IMR-90 (cell line): Measurements from ENCODE around the gene NFIA. TPM values are rescaled to one million over a fixed set of nuclear protein-coding genes. Genes with fewer than 3 reads are reported as not detected.

Experiments
- ATAC-seq: fragments of 200-7000 bp; cut with Tn5 transposase; 2 replicates; pipeline ENCODE4 v1.9.1; 2020; ENCODE audit warnings: low read depth, mild to moderate bottlenecking, moderate library complexity
- BruUV-seq: library from RNA; stranded (reverse); fragments of 400-500 nt; replicated peaks from 2 replicates; lab custom pipeline; 2021; lab: Mats Ljungman, UMichigan
- CTCF ChIA-PET: fragments of 300-600 bp; formaldehyde crosslinking; extraction: SDS; loops from one replicate; lab custom pipeline; 2021; ENCODE audit warnings: antibody characterized with exemption; lab: Yijun Ruan, JAX
- POLR2A ChIA-PET: fragments of 300-600 bp; sonication (Branson Sonifier 250); formaldehyde crosslinking; loops from one replicate; lab custom pipeline; 2022; ENCODE audit warnings: antibody characterized with exemption; ENCODE audit not compliant: unreplicated experiment; lab: Charles Lee
- DNase-seq: peaks from one replicate; pipeline ENCODE4 v3.0.0; 2013
- H2AFZ ChIP-seq: replicated peaks from 2 replicates; pipeline ENCODE3; 2013; ENCODE audit warnings: low read length, mild to moderate bottlenecking; ENCODE audit not compliant: poor library complexity
- H2AK5ac ChIP-seq: 2 replicates; pipeline ENCODE4 v1.6.1; 2013; ENCODE audit warnings: low read depth, low read length, inconsistent platforms
- H2AK9ac ChIP-seq: replicated peaks from 2 replicates; pipeline ENCODE3; 2013; ENCODE audit warnings: mild to moderate bottlenecking, low read depth, low read length, moderate library complexity; ENCODE audit not compliant: poor library complexity
- H2BK120ac ChIP-seq: 2 replicates; pipeline ENCODE4 v1.6.1; 2013; ENCODE audit warnings: low read depth, low read length, inconsistent platforms
- H2BK15ac ChIP-seq: 3 replicates; pipeline ENCODE4 v1.6.1; 2013; ENCODE audit warnings: low read depth, low read length, inconsistent platforms
- H2BK20ac ChIP-seq: 2 replicates; pipeline ENCODE4 v1.6.1; 2013; ENCODE audit warnings: low read depth, mild to moderate bottlenecking, inconsistent platforms, low read length, moderate library complexity
- H2BK5ac ChIP-seq: 2 replicates; pipeline ENCODE4 v1.6.1; 2013; ENCODE audit warnings: mild to moderate bottlenecking, low read depth, low read length, inconsistent platforms; ENCODE audit not compliant: poor library complexity, severe bottlenecking
- H3K14ac ChIP-seq: replicated peaks from 2 replicates; pipeline ENCODE4 v1.6.1; 2013; ENCODE audit warnings: low read depth, low read length, inconsistent platforms
- H3K18ac ChIP-seq: 2 replicates; pipeline ENCODE4 v1.6.1; 2013; ENCODE audit warnings: low read depth, low read length, control low read depth
- H3K23ac ChIP-seq: 2 replicates; pipeline ENCODE4 v1.6.1; 2013; ENCODE audit warnings: low read depth, low read length, inconsistent platforms
- H3K27ac ChIP-seq: 2 replicates; pipeline ENCODE4 v1.5.1; 2013; ENCODE audit warnings: mild to moderate bottlenecking, control low read depth, low read length; ENCODE audit not compliant: insufficient read depth
- H3K27me3 ChIP-seq: 2 replicates; pipeline ENCODE4 v1.6.1; 2013; ENCODE audit warnings: low read length; ENCODE audit not compliant: control insufficient read depth, insufficient read depth
- H3K36me3 ChIP-seq: 2 replicates; pipeline ENCODE4 v1.6.1; 2013; ENCODE audit warnings: low read length, mixed read lengths; ENCODE audit not compliant: control insufficient read depth, insufficient read depth
- H3K4ac ChIP-seq: 2 replicates; pipeline ENCODE4 v1.6.1; 2013; ENCODE audit warnings: low read depth, low read length, inconsistent platforms
- H3K4me1 ChIP-seq: 2 replicates; pipeline ENCODE4 v1.6.1; 2013; ENCODE audit warnings: low read length, mixed read lengths; ENCODE audit not compliant: control insufficient read depth, insufficient read depth
- H3K4me2 ChIP-seq: 2 replicates; pipeline ENCODE4 v1.6.1; 2013; ENCODE audit warnings: low read depth, mild to moderate bottlenecking, control low read depth, low read length, moderate library complexity
- H3K4me3 ChIP-seq: 2 replicates; pipeline ENCODE4 v1.5.1; 2013; ENCODE audit warnings: low read depth, mild to moderate bottlenecking, control low read depth, low read length, moderate library complexity; ENCODE audit not compliant: insufficient read depth
- H3K56ac ChIP-seq: 2 replicates; pipeline ENCODE4 v1.6.1; 2013; ENCODE audit warnings: low read length, inconsistent platforms; ENCODE audit not compliant: insufficient read depth; ENCODE audit errors: extremely low read depth
- H3K79me1 ChIP-seq, 2 experiments: 2 replicates each; pipeline ENCODE4 v1.6.1; 2013; ENCODE audit warnings: low read length in 2 of 2, inconsistent platforms in 1 of 2, low read depth in 1 of 2
- H3K9ac ChIP-seq: 2 replicates; pipeline ENCODE4 v1.6.1; 2013; ENCODE audit warnings: low read depth, low read length, control low read depth
- H3K9me1 ChIP-seq: 2 replicates; pipeline ENCODE4 v1.6.1; 2013; ENCODE audit warnings: low read length, inconsistent platforms; ENCODE audit not compliant: insufficient read depth
- H3K9me3 ChIP-seq: 2 replicates; pipeline ENCODE4 v1.6.1; 2013; ENCODE audit warnings: low read length; ENCODE audit not compliant: control insufficient read depth, insufficient read depth
- H4K20me1 ChIP-seq: 2 replicates; pipeline ENCODE4 v1.6.1; 2013; ENCODE audit warnings: low read length, inconsistent platforms; ENCODE audit not compliant: insufficient read depth
- H4K5ac ChIP-seq: 2 replicates; pipeline ENCODE4 v1.6.1; 2013; ENCODE audit warnings: mild to moderate bottlenecking, low read depth, low read length, control low read depth
- H4K8ac ChIP-seq, 2 experiments: 2 replicates each; pipeline ENCODE4 v1.6.1; 2013; ENCODE audit warnings: low read depth in 2 of 2, low read length in 2 of 2, control low read depth in 1 of 2, inconsistent platforms in 1 of 2
- H4K91ac ChIP-seq: 2 replicates; pipeline ENCODE4 v1.6.1; 2013; ENCODE audit warnings: low read depth, low read length, inconsistent platforms; ENCODE audit not compliant: insufficient read depth
- BHLHE40 ChIP-seq: fragments of 150-350 bp; IDR thresholded peaks from 2 replicates; pipeline ENCODE4 v1.6.1; 2016; ENCODE audit warnings: mild to moderate bottlenecking, low read depth, low read length
- CEBPB ChIP-seq: IDR thresholded peaks from 2 replicates; pipeline ENCODE4 v1.6.1; 2012; ENCODE audit warnings: low read depth, low read length, improper control_type of control experiment
- CHD1 ChIP-seq: IDR thresholded peaks from 2 replicates; pipeline ENCODE4 v1.6.1; 2012; ENCODE audit warnings: low read depth, low read length, improper control_type of control experiment
- CTCF ChIP-seq: conservative IDR thresholded peaks from 2 replicates; pipeline ENCODE4 v1.5.1; 2012; ENCODE audit warnings: mild to moderate bottlenecking, low read depth, low read length, improper control_type of control experiment
- ELK1 ChIP-seq: fragments of 150-350 bp; IDR thresholded peaks from 2 replicates; pipeline ENCODE4 v1.6.1; 2016; ENCODE audit warnings: low read depth, mild to moderate bottlenecking, low read length, moderate library complexity, borderline replicate concordance
- FOS ChIP-seq: fragments of 150-350 bp; IDR thresholded peaks from 2 replicates; pipeline ENCODE4 v1.6.1; 2016; ENCODE audit warnings: low read depth, low read length
- MAFK ChIP-seq: IDR thresholded peaks from 2 replicates; pipeline ENCODE4 v1.6.1; 2012; ENCODE audit warnings: low read depth, low read length, improper control_type of control experiment
- MXI1 ChIP-seq: IDR thresholded peaks from 2 replicates; pipeline ENCODE4 v1.6.1; 2012; ENCODE audit warnings: low read depth, mild to moderate bottlenecking, low read length, moderate library complexity, borderline replicate concordance
- RAD21 ChIP-seq: IDR thresholded peaks from 2 replicates; pipeline ENCODE4 v1.6.1; 2012; ENCODE audit warnings: low read length, improper control_type of control experiment
- RCOR1 ChIP-seq: IDR thresholded peaks from 2 replicates; pipeline ENCODE4 v1.6.1; 2012; ENCODE audit warnings: mild to moderate bottlenecking, low read length, improper control_type of control experiment; ENCODE audit not compliant: insufficient replicate concordance
- RFX5 ChIP-seq: IDR thresholded peaks from 2 replicates; pipeline ENCODE4 v1.8.0; 2012; ENCODE audit warnings: low read depth, mild to moderate bottlenecking, low read length, moderate library complexity
- SMC3 ChIP-seq: fragments of 150-350 bp; IDR thresholded peaks from 2 replicates; pipeline ENCODE4 v1.6.1; 2016; ENCODE audit warnings: low read depth, mild to moderate bottlenecking, antibody characterized with exemption, low read length, moderate library complexity
- USF2 ChIP-seq: fragments of 150-350 bp; IDR thresholded peaks from 2 replicates; pipeline ENCODE4 v1.6.1; 2017; ENCODE audit warnings: mild to moderate bottlenecking, antibody characterized with exemption, low read length, low read depth
- WGBS, 2 experiments: methylation state at CpG; one replicate each; pipeline versions ENCODE4 v1.1.5 to v1.1.7; 2013; ENCODE audit warnings: missing lambda C conversion rate in 2 of 2; ENCODE audit not compliant: insufficient read length in 1 of 2; ENCODE audit errors: extremely low coverage in 2 of 2; 5-methylcytosine and 5-hydroxymethylcytosine counted together
- dilution Hi-C: fragments of 300-500 bp; cut with HindIII; formaldehyde crosslinking; loops from one replicate; pipeline ENCODE4 v1.14.3; 2018; ENCODE audit warnings: low sequenced_read_pairs; ENCODE audit not compliant: unreplicated experiment
- in situ Hi-C: fragments of 300-500 bp; cut with MboI; formaldehyde crosslinking; loops from 3 replicates; pipeline ENCODE4 v1.14.3; 2019; ENCODE audit warnings: low sequenced_read_pairs, inconsistent platforms, mixed read lengths
- intact Hi-C: fragments of 100-400 bp; cut with micrococcal nuclease; formaldehyde crosslinking; loops from 2 replicates; pipeline ENCODE4 v1.10.0; 2022
- polyA plus RNA-seq, 3 experiments: library from polyadenylated mRNA; depleted of rRNA; stranded (reverse); fragments of >200 nt; gene quantifications; 2 replicates each; pipeline ENCODE4 v1.2.3, GENCODE V29; 2012; ENCODE audit warnings: low replicate concordance in 1 of 3
- total RNA-seq: library from RNA; depleted of rRNA; stranded (reverse); fragments of >200 nt; gene quantifications from 2 replicates; pipeline ENCODE4 v1.2.3, GENCODE V29; 2012

NFIA gene
- total and polyA plus RNA-seq, 2 of the 4 experiments (the other 2 are of a cell fraction), result 1.6 to 2.2 TPM

GRCh38 chr1:61496501-61496900 lies 414.1 kb downstream of the NFIA start:
- H4K20me1 ChIP-seq, result no peaks in the 10 kb centered on the region
- no peak overlapping the region for H2AK5ac ChIP-seq
- H2BK5ac ChIP-seq, result no peak overlapping the region
- no peak overlapping the region for H3K4me2 ChIP-seq
- H3K27me3 ChIP-seq, result no peaks in the 10 kb centered on the region
- H3K23ac ChIP-seq, result no peak overlapping the region
- DNase-seq, result no peak
- in situ Hi-C loops (no loop called here), intact Hi-C loops (no loop called here), dilution Hi-C loops (no loop called here)
- no peak for ATAC-seq
- no peak overlapping the region for H3K56ac ChIP-seq
- H3K14ac ChIP-seq, result no peak overlapping the region
- ChIA-PET CTCF (no interaction called here), POLR2A (no interaction called here)
- no peak overlapping the region for H3K27ac ChIP-seq
- H2BK120ac ChIP-seq, result no peak overlapping the region
- no peak overlapping the region for H2BK20ac ChIP-seq
- no peak overlapping the region for H3K18ac ChIP-seq
- no TSS peak for BruUV-seq
- H2BK15ac ChIP-seq, result no peak overlapping the region
- no peak overlapping the region for H2AFZ ChIP-seq
- no peaks in the 10 kb centered on the region for H3K9me3 ChIP-seq
- H3K4me3 ChIP-seq, result no peak overlapping the region
- no peak overlapping the region for H3K4ac ChIP-seq
- H4K5ac ChIP-seq, result no peak overlapping the region
- no peaks in the 10 kb centered on the region for H3K36me3 ChIP-seq
- H3K9ac ChIP-seq, result no peak overlapping the region
- no peaks in the 10 kb centered on the region for H3K79me1 ChIP-seq
- H3K9me1 ChIP-seq, result no peaks in the 10 kb centered on the region
- H3K4me1 ChIP-seq, result no peaks in the 10 kb centered on the region
- no peak overlapping the region for H4K8ac ChIP-seq
- WGBS, 2 experiments, result no CpG with 5 or more reads among the region's 4 CpGs
- H4K91ac ChIP-seq, result no peak overlapping the region
- H2AK9ac ChIP-seq, result no peak overlapping the region
- TF ChIP-seq MXI1, result no peak
- TF ChIP-seq CTCF, result no peak
- no peak for TF ChIP-seq ELK1
- no peak for TF ChIP-seq FOS
- TF ChIP-seq USF2, result no peak
- no peak for TF ChIP-seq SMC3
- no peak for TF ChIP-seq RFX5
- no peak for TF ChIP-seq CHD1
- no peak for TF ChIP-seq CEBPB
- TF ChIP-seq MAFK, result no peak
- no peak for TF ChIP-seq RCOR1
- no peak for TF ChIP-seq RAD21
- no peak for TF ChIP-seq BHLHE40
